Measurements from ENCODE around the gene OSBPL8. TPM values are rescaled to one million over a fixed set of nuclear protein-coding genes. Genes with fewer than 3 reads are reported as not detected.

OSBPL8 gene
- total RNA-seq, 2 experiments from 2014 or later = 25.0 to 61.3 TPM

DNA sequence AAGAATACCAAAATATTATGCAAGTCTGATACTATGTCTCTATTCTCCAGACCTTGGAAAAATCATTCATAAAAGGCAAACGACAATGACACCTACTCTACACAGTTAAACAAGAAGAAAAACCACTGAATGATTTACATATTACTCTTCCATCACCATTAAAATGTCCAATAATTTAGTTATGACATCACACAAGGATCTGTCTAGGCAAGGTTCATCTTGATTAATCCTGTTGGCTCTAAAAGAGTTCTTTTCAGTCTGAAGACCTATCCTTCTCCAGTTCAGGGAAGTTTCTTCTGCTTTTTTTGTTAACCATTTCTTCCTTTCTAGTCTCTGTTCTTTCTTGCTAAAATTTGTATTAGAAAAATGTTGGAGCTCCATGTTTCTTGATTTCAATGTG lies 64.0 kb downstream of the OSBPL8 start:
- ChIA-PET CTCF (ENCODE audit: unreplicated experiment) (no interaction called here), POLR2A (interaction anchor here (0.6 to 1.4 kb wide), 2 partner anchors 11 to 64 kb away, joined by 3 to 5 read pairs; no protein-coding TSS in a partner anchor)
- Histone ChIP-seq H3K4me3 (ENCODE audit: low read depth, low read length, poor library complexity, severe bottlenecking) (no peak overlapping the region), H3K9me3 (ENCODE audit: low read length) (peaks cover 27% of the 10 kb centered on the region), H4K20me1 (ENCODE audit: insufficient read depth, low read length) (no peaks in the 10 kb centered on the region), H2AFZ (ENCODE audit: low read length) (no peak overlapping the region), H3K27ac (ENCODE audit: low read depth, low read length, poor library complexity, severe bottlenecking) (no peak overlapping the region), H3K4me1 (ENCODE audit: insufficient read depth, low read length, poor library complexity, severe bottlenecking) (no peaks in the 10 kb centered on the region), H3K79me2 (ENCODE audit: insufficient read depth, low read depth, low read length) (no peaks in the 10 kb centered on the region; the same call in 1 of the 2 replicates), H3K36me3 (ENCODE audit: insufficient read depth, low read length) (peaks cover 13% of the 10 kb centered on the region), H3K4me2 (ENCODE audit: low read length) (no peak overlapping the region), H3K9me2 (ENCODE audit: insufficient read depth, low read length) (no peaks in the 10 kb centered on the region)
- no peak for DNase-seq (ENCODE audit: low spot score)
- no TSS peak for BruUV-seq (replicated peaks)
- intact Hi-C loops (cut with micrococcal nuclease; ENCODE audit: unreplicated experiment) = no loop called here
- TF ChIP-seq EZH2phosphoT487 (IDR thresholded peaks at IDR 0.05; ENCODE audit: borderline replicate concordance, low read depth, low read length) = no peak
- TF ChIP-seq, protein P1, sequence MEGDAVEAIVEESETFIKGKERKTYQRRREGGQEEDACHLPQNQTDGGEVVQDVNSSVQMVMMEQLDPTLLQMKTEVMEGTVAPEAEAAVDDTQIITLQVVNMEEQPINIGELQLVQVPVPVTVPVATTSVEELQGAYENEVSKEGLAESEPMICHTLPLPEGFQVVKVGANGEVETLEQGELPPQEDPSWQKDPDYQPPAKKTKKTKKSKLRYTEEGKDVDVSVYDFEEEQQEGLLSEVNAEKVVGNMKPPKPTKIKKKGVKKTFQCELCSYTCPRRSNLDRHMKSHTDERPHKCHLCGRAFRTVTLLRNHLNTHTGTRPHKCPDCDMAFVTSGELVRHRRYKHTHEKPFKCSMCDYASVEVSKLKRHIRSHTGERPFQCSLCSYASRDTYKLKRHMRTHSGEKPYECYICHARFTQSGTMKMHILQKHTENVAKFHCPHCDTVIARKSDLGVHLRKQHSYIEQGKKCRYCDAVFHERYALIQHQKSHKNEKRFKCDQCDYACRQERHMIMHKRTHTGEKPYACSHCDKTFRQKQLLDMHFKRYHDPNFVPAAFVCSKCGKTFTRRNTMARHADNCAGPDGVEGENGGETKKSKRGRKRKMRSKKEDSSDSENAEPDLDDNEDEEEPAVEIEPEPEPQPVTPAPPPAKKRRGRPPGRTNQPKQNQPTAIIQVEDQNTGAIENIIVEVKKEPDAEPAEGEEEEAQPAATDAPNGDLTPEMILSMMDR (conservative IDR thresholded peaks at IDR 0.05; ENCODE audit: low read length) = no peak

DNA sequence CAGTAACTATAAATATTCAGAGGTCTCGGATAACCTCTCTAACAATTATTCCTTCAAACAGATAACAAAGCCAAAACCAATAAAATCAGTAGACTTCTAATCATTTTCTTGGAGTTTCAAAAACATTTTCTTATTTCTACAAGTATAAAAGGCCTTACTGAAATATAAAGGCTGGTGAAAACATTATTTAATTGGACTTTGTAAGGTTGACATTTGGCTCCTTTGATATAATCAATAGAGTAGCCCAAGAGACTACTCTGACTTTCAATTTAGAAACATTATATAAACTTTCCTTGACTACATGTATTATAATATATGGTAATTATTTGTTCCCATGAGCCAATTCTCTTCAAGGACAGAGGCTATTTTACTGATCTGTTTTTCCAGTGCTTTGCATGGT lies 68.3 kb downstream of the OSBPL8 start:
- H3K4me1 ChIP-seq (ENCODE audit: insufficient read depth, low read length, poor library complexity, severe bottlenecking) = no peaks in the 10 kb centered on the region
- BruUV-seq (replicated peaks) = no TSS peak
- no peaks in the 10 kb centered on the region for H3K9me2 ChIP-seq (ENCODE audit: insufficient read depth, low read length)
- H2AFZ ChIP-seq (ENCODE audit: low read length) = no peak overlapping the region
- no peaks in the 10 kb centered on the region for H4K20me1 ChIP-seq (ENCODE audit: insufficient read depth, low read length)
- no peak for DNase-seq (ENCODE audit: low spot score)
- CTCF ChIA-PET (ENCODE audit: unreplicated experiment) = no interaction called here
- H3K79me2 ChIP-seq (ENCODE audit: insufficient read depth, low read depth, low read length) = no peaks in the 10 kb centered on the region; the same call in 1 of the 2 replicates
- no peak overlapping the region for H3K4me3 ChIP-seq (ENCODE audit: low read depth, low read length, poor library complexity, severe bottlenecking)
- no peak for TF ChIP-seq EZH2phosphoT487 (IDR thresholded peaks at IDR 0.05; ENCODE audit: borderline replicate concordance, low read depth, low read length)
- TF ChIP-seq, protein P1 (conservative IDR thresholded peaks at IDR 0.05; ENCODE audit: low read length) = no peak
- POLR2A ChIA-PET = no interaction called here
- no peak overlapping the region for H3K4me2 ChIP-seq (ENCODE audit: low read length)
- H3K27ac ChIP-seq (ENCODE audit: low read depth, low read length, poor library complexity, severe bottlenecking) = no peak overlapping the region
- peaks cover 28% of the 10 kb centered on the region for H3K9me3 ChIP-seq (ENCODE audit: low read length)
- intact Hi-C loops (cut with micrococcal nuclease; ENCODE audit: unreplicated experiment) = no loop called here
- peaks cover 37% of the 10 kb centered on the region for H3K36me3 ChIP-seq (ENCODE audit: insufficient read depth, low read length)

DNA sequence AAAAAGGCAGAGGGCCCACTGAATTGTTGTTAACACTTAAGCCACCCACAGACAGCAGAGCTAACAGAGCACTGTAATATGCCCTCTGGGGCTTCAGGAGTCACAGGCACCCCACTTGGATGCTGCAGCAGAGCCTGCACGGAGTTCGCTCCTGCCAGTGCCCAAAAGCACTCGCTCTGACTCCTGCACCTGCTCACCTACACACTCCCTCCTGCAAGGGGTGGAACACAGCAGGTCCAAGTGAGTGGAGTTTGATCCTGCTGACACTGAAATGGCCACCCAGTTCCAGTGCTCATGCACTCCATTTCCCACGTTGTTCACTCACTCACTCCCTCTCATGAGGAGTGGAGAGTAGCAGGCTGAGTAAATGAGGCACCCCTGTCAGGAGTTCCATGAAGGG lies 68.8 kb downstream of the OSBPL8 start:
- no peak for DNase-seq (ENCODE audit: low spot score)
- TF ChIP-seq, protein P1 (conservative IDR thresholded peaks at IDR 0.05; ENCODE audit: low read length) = no peak
- TF ChIP-seq EZH2phosphoT487 (IDR thresholded peaks at IDR 0.05; ENCODE audit: borderline replicate concordance, low read depth, low read length) = no peak
- Histone ChIP-seq H4K20me1 (ENCODE audit: insufficient read depth, low read length) (no peaks in the 10 kb centered on the region), H3K4me1 (ENCODE audit: insufficient read depth, low read length, poor library complexity, severe bottlenecking) (no peaks in the 10 kb centered on the region), H3K79me2 (ENCODE audit: insufficient read depth, low read depth, low read length) (no peaks in the 10 kb centered on the region; the same call in 1 of the 2 replicates), H3K9me2 (ENCODE audit: insufficient read depth, low read length) (no peaks in the 10 kb centered on the region), H3K27ac (ENCODE audit: low read depth, low read length, poor library complexity, severe bottlenecking) (no peak overlapping the region), H3K9me3 (ENCODE audit: low read length) (peaks cover 28% of the 10 kb centered on the region), H3K4me2 (ENCODE audit: low read length) (no peak overlapping the region), H3K36me3 (ENCODE audit: insufficient read depth, low read length) (peaks cover 42% of the 10 kb centered on the region), H2AFZ (ENCODE audit: low read length) (no peak overlapping the region), H3K4me3 (ENCODE audit: low read depth, low read length, poor library complexity, severe bottlenecking) (no peak overlapping the region)
- intact Hi-C loops (cut with micrococcal nuclease; ENCODE audit: unreplicated experiment) = no loop called here
- ChIA-PET CTCF (ENCODE audit: unreplicated experiment) (no interaction called here), POLR2A (no interaction called here)
- no TSS peak for BruUV-seq (replicated peaks)
